ENCODE measurements around the gene CCDC61. TPM values are rescaled to one million over a fixed set of nuclear protein-coding genes. Genes with fewer than 3 reads are reported as not detected.

CCDC61 gene
- total RNA-seq, 1 donor, result 5.7 TPM

DNA sequence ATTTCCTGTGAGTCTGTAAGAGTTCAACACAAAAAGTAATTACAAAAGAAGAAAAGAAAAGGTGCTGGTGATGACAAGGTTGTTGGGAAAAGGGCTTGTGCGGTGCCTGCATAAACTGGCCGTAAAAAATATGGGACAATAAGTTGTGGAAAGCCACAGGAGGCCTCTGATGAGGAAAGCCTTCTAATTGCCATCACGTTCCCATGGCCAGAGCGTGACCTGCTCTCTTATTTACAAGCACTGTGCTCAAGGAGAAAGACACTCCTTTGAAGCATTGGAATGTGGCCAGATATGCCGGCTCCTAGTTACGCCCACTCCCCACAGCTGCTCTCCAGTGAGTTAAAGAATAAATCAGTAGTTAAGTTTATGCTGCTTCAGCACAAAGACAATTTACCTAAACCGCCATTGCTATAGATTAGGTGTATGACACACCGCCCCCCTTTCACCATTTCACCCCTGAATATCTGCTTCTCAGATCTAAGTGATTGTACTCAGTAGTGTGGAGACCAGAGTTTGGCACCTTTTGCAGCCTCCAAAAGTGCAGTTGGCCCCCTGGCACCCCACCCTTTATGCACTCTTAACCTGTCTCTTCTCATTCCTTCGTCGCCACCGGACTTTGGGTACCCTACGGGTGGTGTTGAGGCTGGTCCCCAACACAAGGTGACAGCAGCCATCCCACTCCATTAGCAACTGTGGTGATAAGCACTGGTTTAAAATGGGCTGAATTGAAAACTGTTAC lies 35.7 kb downstream of the CCDC61 start:
- H3K4me3 ChIP-seq (ENCODE audit: low read depth, low read length), result no peak overlapping the region
- TF ChIP-seq, protein P1, sequence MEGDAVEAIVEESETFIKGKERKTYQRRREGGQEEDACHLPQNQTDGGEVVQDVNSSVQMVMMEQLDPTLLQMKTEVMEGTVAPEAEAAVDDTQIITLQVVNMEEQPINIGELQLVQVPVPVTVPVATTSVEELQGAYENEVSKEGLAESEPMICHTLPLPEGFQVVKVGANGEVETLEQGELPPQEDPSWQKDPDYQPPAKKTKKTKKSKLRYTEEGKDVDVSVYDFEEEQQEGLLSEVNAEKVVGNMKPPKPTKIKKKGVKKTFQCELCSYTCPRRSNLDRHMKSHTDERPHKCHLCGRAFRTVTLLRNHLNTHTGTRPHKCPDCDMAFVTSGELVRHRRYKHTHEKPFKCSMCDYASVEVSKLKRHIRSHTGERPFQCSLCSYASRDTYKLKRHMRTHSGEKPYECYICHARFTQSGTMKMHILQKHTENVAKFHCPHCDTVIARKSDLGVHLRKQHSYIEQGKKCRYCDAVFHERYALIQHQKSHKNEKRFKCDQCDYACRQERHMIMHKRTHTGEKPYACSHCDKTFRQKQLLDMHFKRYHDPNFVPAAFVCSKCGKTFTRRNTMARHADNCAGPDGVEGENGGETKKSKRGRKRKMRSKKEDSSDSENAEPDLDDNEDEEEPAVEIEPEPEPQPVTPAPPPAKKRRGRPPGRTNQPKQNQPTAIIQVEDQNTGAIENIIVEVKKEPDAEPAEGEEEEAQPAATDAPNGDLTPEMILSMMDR (IDR thresholded peaks at IDR 0.05; ENCODE audit: insufficient read depth, low read length), result no peak
- DNase-seq (ENCODE audit: low read depth), result no peak

DNA sequence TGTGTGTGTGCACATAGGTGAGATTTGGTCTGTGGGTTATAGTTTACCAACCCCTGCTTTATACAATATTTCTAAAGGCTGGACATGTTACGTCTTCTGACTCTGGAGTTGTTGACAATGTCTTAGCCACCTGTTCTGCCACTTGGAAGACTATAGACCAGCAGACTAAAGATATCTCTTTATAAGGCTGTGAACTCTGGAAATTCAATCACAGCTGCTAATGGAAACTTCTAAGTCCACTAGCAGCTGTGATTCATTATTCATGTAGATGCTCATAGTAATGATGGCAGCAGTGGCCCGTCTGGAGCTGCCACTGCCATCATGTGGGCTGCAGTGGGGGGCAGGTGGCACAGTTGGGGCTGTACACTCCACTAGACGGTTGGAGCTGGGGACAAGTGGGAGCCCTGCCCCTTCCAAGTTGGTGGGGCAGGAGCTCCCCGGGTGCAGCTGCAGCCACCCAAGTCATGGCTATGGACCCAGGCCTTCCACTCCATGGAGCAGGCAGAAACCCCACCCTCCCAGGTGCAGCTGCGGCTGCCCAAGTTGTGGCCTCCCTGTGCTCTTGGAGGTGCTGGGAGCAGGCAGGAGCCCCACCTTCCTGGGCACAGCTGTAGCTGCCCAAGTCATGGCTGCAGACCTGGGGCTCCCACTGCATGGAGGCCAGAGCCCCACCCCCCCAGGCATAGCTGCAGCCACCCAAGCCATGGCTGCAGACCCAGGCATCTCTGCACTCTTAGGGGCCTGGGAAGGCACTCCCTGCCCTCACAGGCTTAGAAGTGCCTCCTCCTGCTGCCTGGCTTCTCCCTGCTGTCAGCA lies 36.7 kb downstream of the CCDC61 start:
- TF ChIP-seq, protein P1 (IDR thresholded peaks at IDR 0.05; ENCODE audit: insufficient read depth, low read length), result no peak
- H3K4me3 ChIP-seq (ENCODE audit: low read depth, low read length), result no peak overlapping the region
- DNase-seq (ENCODE audit: low read depth), result no peak

DNA sequence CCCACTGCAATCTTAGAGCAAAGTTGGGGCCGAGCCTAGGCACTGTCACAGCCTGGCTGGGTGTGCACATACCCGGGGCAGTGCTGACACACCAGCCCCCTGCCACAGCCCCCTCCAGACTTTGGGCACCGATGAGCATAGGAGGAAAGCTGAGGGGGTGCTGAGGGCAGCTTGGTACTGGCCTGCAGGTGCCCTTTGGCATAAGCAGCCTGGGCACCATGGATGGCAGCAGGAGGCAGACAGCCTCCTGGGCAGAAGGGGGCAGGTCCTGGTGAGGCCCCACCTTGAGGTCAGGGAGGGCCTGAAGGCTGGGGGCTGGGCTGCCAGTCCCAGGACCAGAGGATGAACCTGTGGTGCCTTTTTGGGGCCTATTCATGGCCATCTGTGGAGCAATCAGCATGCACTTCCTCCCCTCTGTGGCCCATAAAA lies 37.3 kb downstream of the CCDC61 start:
- no peak overlapping the region for H3K4me3 ChIP-seq (ENCODE audit: low read depth, low read length)
- TF ChIP-seq, protein P1 (IDR thresholded peaks at IDR 0.05; ENCODE audit: insufficient read depth, low read length), result no peak
- DNase-seq (ENCODE audit: low read depth), result no peak

DNA sequence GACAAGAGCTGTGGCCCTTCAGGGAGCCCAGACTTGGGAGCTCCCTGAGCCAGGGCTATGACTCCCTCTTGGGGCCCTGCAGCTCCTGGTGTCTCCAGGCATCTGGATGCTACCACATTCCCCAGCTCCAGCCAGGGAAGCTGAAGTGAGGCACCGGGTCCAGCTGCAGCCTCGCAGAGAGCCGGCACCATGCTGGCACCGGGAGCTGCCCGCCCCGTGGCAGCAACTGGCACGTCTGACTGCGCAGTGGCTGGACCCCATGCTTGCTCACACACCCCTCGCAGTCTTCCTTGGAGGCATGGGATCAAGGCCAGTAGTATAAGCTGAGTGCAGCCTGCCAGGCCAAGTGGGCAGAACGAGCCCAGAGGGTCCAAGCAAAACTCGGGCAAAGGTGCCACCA lies 38.1 kb downstream of the CCDC61 start:
- no peak overlapping the region for H3K4me3 ChIP-seq (ENCODE audit: low read depth, low read length)
- TF ChIP-seq, protein P1 (IDR thresholded peaks at IDR 0.05; ENCODE audit: insufficient read depth, low read length), result no peak
- DNase-seq (ENCODE audit: low read depth), result no peak

DNA sequence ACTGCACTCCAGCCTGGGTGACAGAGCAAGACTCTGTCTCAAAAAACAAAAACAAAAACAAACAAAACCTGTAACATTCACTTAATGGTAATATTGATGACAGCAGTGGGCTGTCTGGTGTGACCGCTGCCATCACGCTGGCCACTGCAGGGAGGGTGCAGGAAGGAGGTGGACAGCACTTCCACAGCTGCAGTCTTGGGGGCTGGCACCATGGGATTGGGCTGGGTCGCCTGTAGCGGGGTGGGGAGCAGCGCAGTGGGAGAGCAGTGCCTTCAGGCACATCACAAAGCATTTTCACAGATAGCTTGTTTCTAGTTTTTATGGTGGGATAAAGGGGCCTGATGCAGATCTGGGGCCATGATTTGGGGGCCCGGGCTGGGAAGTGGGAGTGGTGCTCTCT lies 40.3 kb downstream of the CCDC61 start:
- DNase-seq (ENCODE audit: low read depth), result no peak
- no peak overlapping the region for H3K4me3 ChIP-seq (ENCODE audit: low read depth, low read length)
- TF ChIP-seq, protein P1 (IDR thresholded peaks at IDR 0.05; ENCODE audit: insufficient read depth, low read length), result no peak

DNA sequence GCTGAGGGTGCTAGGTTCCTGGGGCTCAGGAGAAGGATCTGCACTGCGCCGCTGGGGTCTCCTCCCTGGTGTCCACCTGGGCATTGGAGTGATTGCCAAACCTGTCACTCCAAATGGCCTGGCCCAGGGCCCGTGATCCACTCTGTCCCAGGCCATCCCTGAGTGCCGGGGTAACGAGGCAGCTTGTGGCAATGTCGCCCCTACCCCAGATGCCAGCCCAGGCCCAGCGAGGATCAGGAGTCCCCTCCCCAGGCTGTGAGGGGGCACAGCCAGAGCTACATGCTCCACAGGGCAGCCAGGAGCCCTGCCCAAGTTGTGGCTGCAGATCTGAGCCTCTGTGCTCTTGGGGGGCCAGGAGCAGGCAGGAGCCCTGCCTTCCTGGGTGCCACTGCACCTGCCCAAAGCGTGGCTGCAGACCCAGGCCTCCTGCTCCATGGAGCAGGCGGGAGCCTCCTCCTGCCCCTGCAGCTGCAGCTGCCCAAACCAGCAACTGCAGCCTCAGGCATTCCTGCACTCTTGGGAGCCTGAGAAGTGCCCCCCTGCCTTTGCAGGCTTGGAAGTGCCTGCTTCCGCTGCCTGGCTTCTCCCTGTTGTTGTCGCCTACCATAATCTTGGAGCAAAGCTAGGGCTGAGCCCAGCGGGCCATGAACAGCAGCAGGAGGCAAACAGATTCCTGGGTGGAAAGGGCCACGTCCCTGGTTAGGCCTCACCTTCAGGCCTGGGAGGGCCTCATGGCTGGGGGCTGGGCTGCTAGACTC lies 40.9 kb downstream of the CCDC61 start:
- H3K4me3 ChIP-seq (ENCODE audit: low read depth, low read length), result no peak overlapping the region
- no peak for DNase-seq (ENCODE audit: low read depth)
- TF ChIP-seq, protein P1 (IDR thresholded peaks at IDR 0.05; ENCODE audit: insufficient read depth, low read length), result no peak

Measured in fibroblast of the aortic adventitia (primary cell).